GM19328 (cell line): ENCODE data around the gene SUMF2.
"Not testable (repeated sequence)": the region's sequence is repeated elsewhere in the genome, so short reads cannot be mapped to it uniquely, and the experiment has no call there.

Experiments used
- ATAC-seq: cut with Tn5 transposase; IDR thresholded peaks from one replicate; pipeline ENCODE4 v1.9.1; 2021; ENCODE audit warnings: mild to moderate bottlenecking, moderate library complexity; ENCODE audit not compliant: unreplicated experiment

The SUMF2 gene

DNA sequence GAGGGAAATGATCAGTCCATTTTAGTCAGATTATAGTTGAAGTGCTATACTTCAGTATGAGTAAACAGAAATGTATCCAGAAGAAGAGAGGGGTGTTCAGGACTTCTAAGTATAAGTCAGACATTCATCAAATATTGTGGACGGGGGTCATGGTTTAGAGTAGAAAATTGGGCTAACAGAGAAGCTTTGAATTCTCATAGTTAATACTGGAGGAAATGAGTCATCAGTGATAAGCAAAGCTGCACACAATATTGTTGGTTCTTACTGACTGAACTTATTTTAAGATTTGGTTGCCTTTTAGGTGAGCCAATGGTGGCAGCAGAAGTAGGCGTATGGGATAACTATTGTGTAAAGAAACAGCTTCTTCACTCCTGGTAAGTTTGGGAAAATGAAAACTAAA lies 1.7 kb upstream of the SUMF2 start:
- ATAC-seq = no peak

DNA sequence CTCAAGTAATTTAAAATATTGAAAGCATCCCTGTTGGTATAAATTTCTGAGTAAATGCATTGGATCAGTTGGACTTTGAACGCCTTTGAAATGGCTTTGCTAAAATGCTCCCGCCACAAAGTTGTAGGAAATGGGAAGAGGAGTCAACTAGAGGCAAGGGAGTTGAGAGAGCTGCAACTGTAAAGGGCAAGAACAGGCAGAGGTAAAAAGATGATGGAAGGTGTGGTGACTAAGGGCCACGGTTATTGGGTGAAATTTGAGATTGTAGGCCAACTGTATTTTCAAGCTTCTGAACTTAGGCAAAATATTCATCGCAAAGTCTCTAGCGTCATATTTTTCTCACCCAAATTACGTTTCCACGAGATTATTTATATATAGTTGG lies 595 bp upstream of the SUMF2 start:
- no peak for ATAC-seq

DNA sequence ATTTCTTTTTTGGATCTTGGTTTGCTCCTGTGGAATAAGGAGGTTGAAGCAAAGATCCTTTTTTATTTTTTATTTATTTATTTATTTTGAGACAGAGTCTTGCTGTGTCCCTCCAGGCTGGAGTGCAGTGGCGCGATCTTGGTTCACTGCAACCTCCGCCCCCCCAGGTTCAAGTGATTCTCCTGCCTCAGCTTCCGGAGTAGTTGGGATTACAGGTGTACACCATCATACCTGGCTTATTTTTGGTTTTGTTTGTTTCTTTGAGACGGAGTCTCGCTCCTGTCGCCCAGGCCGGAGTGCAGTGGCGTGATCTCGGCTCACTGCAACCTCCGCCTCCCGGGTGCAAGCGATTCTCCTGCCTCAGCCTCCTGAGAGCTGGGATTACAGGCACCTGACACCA lies 2.3 kb downstream of the SUMF2 start:
- not testable (repeated sequence) for ATAC-seq

DNA sequence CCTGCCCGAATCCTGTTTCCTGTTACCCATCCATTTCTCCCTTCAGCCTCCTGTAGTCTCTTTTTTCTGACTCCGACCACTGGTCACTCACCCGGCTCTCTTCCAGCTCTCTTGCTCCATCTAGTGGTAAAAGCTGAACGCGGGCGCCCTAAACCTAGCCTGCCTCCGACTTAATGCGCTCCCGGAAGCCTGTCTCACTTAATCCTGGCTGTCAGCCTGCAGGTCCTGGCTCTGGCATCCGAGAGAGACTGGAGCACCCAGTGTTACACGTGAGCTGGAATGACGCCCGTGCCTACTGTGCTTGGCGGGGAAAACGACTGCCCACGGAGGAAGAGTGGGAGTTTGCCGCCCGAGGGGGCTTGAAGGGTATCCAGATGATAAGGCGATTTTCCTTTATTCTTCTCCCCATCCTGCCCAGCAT lies 10.3 kb downstream of the SUMF2 start:
- ATAC-seq = peak; percentile 68

DNA sequence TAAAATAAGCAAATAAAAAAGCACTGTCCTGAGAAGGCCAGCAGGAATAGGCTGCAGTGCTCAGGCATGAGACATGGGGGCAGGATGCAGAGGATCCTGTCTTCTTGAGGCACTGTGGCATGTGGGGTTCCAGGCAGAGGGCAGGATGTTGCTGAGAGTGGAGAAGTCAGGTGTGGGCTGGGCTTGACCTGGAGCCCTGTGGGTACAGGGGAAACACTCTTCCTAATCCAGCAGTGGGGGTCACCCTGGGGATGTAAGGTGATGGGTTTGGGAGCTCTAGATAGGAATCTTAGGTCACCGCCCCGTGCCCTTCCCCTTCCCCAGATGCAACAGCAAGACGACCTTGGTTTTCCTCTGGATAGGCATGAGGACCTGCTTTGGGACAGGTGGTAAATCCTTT lies 13.6 kb downstream of the SUMF2 start:
- no peak for ATAC-seq

DNA sequence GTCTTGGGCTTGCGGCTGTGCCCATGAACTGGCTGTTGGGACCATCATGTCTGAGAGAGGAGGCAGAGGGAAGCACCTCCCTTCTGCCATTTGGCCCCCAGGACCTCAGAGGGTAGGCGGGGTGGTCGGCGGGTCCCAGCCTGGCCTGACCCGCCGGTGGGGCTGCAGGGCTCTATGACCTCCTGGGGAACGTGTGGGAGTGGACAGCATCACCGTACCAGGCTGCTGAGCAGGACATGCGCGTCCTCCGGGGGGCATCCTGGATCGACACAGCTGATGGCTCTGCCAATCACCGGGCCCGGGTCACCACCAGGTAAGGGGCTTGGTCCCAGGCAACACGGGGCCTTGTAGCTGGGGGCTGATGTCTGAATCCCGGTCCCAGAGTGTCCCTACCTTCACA lies 14.1 kb downstream of the SUMF2 start:
- no peak for ATAC-seq

DNA sequence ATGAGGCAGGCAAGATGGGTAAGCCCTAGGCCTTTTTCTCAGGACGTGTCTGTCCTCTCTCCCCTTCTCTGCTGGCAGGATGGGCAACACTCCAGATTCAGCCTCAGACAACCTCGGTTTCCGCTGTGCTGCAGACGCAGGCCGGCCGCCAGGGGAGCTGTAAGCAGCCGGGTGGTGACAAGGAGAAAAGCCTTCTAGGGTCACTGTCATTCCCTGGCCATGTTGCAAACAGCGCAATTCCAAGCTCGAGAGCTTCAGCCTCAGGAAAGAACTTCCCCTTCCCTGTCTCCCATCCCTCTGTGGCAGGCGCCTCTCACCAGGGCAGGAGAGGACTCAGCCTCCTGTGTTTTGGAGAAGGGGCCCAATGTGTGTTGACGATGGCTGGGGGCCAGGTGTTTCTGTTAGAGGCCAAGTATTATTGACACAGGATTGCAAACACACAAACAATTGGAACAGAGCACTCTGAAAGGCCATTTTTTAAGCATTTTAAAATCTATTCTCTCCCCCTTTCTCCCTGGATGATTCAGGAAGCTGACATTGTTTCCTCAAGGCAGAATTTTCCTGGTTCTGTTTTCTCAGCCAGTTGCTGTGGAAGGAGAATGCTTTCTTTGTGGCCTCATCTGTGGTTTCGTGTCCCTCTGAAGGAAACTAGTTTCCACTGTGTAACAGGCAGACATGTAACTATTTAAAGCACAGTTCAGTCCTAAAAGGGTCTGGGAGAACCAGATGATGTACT lies 15.5 kb downstream of the SUMF2 start:
- ATAC-seq = no peak

DNA sequence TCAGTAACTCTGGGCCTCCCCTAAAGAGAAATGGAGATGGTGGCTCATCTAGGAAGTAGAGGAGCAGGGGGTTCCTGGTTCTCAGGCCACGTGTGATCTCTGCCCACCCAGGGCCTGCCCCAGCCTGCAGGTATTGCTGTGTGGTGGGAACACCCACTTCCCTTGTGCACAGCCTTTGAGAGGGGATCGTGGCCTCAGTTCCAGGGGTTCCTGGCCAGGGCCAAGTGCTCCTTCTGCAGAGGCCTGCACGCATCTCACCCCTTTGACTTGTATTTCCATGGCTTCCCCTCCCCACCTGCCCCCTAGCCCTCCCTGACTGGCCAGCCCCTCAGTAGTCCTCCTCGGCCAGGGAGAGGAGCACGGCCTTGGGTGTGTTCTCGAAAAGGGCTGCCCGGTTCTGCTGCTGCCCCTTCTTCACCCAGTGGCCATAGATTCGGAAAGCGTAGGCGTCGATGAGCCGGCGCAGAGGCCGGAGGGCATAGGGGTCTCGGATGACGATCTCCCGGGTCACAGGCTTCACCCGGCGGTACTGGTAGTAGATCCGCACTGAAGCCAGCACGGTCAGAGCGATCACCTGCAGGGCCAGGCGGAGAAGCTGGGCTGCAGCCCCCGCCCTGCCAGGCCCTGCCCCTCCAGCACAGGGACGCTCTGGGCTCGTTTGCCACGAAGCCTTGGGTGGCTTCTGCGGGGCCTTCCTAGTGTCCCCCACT lies 16.8 kb downstream of the SUMF2 start:
- not testable (repeated sequence) for ATAC-seq

DNA sequence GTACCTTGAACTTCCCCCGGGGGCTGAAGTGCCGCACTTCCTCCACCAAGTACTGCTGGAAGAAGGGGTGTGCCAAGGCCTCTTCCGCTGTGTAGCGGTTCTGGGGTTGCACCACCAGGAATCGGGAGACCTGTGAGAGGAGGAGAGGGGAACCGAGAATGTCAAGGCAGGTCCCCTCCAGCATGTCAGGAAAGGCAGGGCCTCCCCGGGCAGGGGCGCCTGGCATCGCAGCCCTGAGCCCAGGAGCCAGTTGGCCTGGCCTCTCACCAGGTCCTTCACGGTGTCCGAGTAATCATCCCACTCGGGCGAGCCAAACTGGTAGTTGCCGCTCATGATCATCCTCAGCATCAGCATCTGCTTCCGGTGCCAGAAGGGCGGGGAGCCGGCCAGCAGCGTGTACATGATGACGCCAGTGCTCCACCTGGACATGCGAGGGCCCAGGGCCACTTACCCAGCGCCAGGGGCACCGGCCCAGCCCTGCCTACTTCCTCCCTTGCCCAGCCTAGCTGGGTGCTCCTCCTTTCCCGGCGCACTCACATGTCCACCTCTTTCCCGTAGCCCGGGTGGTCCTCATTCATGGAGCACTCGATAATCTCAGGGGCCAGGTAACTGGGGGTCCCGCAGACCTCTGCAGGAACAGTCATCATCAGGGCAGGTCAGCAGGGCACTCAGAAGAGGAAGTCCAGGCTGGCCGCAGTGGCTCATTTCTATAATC lies 17.7 kb downstream of the SUMF2 start:
- no peak for ATAC-seq

DNA sequence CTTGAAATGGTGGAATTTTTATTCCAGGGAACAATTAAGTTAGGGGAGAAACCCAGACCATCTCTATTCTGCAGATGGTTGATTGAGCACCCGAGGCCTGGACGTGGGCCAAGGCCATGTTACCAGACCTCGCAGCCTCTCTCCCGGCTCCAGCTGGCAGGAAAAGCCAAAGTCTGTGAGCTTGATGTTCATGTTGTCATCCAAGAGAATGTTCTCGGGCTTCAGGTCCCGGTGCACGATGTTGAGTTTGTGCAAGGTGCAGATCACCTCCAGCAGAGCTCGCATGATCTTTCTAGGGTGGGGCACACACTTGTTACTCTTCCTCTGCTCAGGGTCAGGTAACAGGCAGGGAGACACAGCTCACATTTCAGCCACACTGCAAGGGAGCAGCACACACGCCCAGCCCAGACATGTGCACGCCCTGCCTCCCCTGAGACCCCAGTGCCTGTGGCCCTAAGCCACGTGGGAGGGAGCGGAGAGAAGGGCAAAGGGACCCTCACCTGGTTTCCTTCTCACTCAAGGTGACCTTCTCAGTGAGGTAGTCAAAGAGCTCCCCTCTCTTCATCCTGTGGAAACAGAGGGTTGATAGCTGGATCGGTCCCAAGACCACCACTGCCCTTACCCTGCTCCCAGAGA lies 19.2 kb downstream of the SUMF2 start:
- ATAC-seq = no peak

DNA sequence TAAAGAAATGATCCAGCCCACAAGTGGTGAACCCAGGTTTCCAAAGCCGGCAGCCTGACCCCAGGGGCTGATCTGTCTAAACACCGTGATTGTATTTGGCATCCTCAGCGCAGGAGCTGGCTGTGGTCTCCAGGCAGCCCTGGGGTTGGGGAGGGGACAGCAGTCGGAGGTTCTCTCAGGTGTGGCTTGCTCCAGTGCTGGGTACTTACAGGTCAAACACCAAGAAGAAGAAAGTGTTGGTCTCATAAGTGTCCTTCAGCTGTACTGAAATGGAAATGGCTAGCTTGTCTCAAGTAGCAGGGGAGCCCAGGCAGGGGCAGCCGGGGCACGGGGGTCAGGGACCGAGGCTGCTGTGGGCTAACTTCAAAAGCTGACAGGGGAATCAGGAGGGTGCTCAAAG lies 22.7 kb downstream of the SUMF2 start:
- no peak for ATAC-seq

DNA sequence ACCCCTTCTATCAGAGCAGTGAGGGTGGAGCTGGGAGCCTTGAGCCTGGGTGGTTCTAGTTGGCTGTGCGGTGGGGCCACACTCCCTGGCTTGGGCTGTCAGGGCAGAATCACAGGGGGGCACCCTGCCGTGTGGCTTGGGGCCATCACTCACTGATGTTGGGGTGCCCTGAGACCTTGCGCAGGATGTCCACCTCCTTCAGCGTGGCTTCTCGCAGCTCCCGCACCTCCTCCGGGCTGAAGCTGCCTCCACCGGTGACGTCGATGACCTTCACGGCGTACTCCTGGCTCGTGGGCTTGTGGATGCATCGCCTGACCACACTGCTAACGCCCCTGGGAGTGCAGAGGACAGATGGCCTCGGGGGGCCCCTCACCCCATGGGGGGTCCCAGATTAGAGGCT lies 23.4 kb downstream of the SUMF2 start:
- no peak for ATAC-seq

DNA sequence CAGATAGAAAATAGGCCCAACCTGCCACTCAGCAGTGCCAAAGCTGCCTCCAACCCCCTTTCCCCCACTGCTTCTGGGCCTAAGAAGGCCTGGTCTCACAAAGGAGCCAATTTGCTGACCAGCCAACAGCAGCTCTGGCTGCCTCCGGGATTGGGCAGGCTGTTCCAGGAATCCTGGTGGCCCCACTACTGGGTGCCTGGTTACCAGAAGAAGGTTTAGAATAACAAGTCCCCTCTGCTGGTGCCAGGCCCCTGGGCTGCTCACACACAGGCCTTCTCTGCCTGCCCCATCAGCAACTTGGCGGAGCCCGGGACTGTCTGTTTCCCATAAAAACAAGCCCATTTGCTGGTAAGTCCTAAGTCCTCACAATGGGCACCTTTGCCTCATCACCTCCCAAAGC lies 27.5 kb downstream of the SUMF2 start:
- no peak for ATAC-seq

DNA sequence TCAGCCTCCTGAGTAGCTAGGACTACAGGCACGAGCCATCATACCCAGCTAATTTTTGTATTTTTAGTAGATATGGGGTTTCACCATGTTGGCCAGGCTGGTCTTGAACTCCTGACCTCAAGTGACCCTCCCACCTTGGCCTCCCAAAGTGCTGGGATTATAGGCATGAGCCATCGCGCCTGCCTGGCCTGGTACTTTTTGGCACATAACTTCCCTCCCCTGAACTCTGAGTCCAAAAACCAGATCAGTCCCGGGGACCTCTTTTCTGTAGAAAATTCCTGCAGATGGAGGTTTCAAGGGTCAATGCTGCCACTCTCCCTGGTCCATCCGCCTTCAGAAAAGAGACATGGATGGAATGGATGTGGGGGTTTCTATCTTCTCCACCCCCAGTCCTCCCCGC lies 28.3 kb downstream of the SUMF2 start:
- not testable (repeated sequence) for ATAC-seq

DNA sequence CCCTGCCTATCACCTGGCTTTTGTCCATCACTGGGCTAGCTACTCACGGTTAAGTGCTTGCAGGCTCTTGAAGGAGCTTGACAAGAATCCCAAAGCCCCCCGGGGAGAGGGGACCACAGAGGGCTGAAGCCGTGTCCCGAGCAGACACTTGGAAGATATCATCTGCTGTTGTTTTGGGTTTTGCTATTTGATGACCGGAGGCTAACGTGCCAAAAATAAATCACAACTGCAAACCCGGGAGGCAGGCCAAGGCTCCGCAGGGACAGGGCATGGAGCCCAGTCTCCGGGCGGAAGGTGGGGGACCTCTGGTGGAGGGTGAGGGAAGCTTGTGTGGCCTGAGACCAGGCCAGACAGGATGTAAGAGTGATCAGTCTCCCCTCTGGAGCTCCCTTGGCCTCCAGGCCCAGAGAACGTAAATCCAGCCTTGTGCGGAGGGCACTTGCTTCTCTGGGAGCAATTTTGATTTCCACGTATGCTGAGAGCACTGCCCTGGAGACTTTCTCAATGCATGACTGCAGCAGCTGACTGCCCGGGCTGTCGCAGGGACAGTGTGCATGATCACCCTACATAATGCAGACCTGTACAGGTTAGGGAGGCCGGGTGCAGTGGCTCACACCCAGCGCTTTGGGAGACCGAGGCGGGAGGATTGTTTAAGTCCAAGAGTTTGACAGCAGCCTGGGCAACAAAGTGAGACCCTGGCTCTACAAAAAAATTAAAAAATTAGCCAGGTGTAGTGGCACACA lies 28.9 kb downstream of the SUMF2 start, which contains the start of gene PHKG1:
TSS of gene PHKG1 (minus strand) at position 164 of the 743 bp plus-strand sequence. CDS start 4,011 bp downstream, outside the sequence.
- no peak for ATAC-seq

DNA sequence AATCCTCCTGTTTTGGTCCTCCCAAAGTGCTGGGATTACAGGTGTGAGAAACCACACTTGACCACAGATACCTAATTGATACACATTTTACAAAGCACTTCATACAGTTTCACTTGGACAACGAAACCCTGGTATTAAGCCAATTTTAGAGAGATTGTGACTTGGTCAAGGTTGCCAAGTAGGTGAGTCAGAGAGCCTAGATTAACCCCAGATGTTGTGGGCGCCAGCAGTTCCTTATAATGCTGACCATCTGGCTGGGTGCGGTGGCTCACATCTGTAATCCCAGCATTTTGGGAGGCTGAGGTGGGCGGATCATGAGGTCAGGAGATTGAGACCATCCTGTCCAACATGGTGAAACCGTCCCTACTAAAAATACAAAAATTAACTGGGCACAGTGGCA lies 33.6 kb downstream of the SUMF2 start:
- no peak for ATAC-seq

DNA sequence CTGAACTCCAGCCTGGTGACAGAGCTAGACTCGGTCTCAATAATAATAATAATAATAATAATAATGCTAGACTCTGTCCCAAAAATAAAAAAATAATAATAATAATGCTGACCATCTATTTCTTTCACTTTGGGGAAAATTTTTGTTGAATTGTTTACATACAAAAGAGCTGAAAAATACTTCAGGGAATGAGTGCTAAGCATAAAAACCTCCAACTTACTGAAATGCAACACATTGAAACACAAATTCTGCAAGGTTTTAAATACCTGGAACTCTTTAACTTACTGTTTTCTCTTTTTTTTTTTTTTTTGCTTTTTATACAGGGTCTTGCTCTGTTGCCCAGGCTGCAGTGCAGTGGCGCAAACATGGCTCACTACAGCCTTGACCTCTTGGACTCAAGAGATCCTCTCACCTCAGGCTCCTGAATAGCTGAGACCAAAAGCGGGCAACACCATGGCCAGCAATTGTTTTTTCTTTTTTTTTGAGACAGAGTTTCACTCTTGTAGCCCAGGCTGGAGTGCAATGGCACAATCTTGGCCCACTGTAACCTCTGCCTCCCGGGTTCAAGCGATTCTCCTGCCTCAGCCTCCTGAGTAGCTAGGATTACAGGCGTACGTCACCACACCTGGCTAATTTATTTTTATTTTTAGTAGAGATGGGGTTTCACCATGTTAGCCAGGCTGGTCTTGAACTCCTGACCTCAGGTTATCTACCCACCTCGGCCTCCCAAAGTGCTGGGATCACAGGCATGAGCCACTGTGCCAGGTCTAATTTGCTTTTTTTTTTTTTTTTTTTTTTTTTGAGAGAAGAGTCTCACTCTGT lies 34.3 kb downstream of the SUMF2 start:
- ATAC-seq = not testable (repeated sequence)

DNA sequence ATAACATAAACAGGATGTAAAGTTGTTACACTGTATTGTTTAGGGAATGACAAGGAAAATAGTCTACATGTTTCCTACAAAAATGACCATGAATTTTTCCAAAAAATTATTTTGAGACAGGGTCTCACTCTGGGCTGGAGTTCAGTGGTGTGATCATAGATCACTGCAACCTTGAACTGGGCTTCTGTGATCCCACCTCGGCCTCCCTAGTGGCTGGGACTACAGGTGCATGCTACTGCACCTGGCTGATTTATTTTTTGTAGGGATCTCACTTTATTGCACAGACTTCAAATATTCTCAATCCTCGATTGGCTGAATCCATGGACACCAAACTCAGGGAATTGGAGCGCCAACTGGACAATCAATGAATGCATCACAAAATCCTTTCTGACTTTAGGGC lies 35.6 kb downstream of the SUMF2 start:
- ATAC-seq = no peak

DNA sequence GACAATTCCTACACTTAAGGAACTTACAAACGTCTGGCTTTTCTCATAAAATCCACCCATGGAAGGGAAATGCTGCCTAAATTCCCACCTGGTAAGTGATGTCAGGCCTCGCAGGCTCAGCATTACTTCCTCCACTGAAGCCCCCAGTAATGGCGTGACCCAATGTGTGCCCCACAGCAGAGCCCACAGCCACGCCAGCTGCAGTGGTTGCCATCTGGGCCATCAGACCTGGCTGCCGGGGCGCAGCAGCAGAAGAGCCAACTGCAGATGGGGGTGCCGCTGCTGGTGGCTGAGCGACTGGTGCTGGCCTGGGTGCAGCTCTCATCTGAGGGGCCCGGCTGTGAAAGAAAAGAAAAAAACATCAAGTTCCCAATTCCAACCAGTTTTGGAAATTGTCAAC lies 40.1 kb downstream of the SUMF2 start:
- not testable (repeated sequence) for ATAC-seq

DNA sequence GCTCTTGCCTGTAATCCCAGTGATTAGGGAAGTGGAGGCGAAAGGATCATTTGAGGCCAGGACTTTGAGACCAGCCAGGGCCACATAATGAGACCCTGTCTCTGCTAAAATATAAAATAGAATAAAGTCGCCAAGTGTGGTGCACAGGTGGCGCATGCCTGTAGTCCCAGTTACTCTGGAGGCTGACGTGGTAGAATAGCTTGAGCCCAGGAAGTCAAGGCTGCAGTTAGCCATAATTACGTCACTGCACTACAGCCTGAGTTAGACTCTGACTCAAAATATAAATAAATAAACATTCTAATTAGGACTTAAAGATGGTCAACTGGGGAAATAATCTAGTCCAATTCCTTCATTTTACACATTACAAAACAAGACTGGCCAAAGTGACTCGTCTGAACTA lies 41.4 kb downstream of the SUMF2 start:
- ATAC-seq = no peak
